ENCODE measurements around the gene WIPF3. TPM values are rescaled to one million over a fixed set of nuclear protein-coding genes. Genes with fewer than 3 reads are reported as not detected.

WIPF3 gene
- total and polyA plus RNA-seq, 2 of the 4 experiments (the other 2 are of a cell fraction), result not detected

GRCh38 chr7:29797112-29797944 is 9.0 kb upstream of the WIPF3 start (continued):
- TF ChIP-seq MXI1 (IDR thresholded peaks at IDR 0.05; ENCODE audit: borderline replicate concordance, low read depth, low read length), result no peak
- TF ChIP-seq, protein P1, sequence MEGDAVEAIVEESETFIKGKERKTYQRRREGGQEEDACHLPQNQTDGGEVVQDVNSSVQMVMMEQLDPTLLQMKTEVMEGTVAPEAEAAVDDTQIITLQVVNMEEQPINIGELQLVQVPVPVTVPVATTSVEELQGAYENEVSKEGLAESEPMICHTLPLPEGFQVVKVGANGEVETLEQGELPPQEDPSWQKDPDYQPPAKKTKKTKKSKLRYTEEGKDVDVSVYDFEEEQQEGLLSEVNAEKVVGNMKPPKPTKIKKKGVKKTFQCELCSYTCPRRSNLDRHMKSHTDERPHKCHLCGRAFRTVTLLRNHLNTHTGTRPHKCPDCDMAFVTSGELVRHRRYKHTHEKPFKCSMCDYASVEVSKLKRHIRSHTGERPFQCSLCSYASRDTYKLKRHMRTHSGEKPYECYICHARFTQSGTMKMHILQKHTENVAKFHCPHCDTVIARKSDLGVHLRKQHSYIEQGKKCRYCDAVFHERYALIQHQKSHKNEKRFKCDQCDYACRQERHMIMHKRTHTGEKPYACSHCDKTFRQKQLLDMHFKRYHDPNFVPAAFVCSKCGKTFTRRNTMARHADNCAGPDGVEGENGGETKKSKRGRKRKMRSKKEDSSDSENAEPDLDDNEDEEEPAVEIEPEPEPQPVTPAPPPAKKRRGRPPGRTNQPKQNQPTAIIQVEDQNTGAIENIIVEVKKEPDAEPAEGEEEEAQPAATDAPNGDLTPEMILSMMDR (conservative IDR thresholded peaks at IDR 0.05; ENCODE audit: low read depth, low read length), result no peak

DNA sequence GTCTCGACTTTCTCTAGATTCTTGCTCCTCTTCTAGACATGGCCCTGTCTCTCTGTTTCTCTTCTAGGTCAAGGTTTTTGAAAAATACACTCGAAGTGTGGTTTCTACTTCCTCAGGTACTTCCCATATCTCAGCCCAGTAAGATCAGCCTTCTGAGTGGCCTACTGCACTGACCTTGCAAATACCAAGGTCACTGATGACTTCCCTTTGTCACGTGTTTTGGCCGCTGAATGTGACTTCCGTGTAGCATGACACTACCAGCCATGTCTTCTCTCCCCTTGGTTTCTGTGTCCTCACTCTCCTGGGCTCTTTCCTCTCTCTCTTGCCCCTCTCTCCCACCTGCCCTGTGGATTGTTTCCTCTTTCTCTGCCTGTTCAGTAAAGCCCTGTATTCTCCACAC is 7.9 kb upstream of the WIPF3 start:
- 44% methylated on average over 4 of the region's 5 CpGs; no CpG with 5 or more reads in 1 of the 2 experiments for WGBS, 2 experiments (ENCODE audit: extremely low coverage in 2 of 2, insufficient read length in 1 of 2)
- no peak for ATAC-seq (ENCODE audit: low read depth)
- Histone ChIP-seq H3K9me3 (ENCODE audit: control insufficient read depth, insufficient read depth, low read length) (no peaks in the 10 kb centered on the region), H3K56ac (ENCODE audit: extremely low read depth, insufficient read depth, low read length) (no peak overlapping the region), H2BK15ac (ENCODE audit: low read depth, low read length) (no peak overlapping the region), H2AK5ac (ENCODE audit: low read depth, low read length) (no peak overlapping the region), H3K9ac (ENCODE audit: low read depth, low read length) (no peak overlapping the region), H2BK5ac (ENCODE audit: low read depth, low read length, poor library complexity, severe bottlenecking) (no peak overlapping the region), H3K36me3 (ENCODE audit: control insufficient read depth, insufficient read depth, low read length) (no peaks in the 10 kb centered on the region), H4K8ac (ENCODE audit: low read depth in 2 of 2, low read length in 2 of 2) (no peak overlapping the region), H4K20me1 (ENCODE audit: insufficient read depth, low read length) (no peaks in the 10 kb centered on the region), H3K4me3 (ENCODE audit: insufficient read depth, low read depth, low read length) (no peak overlapping the region), H3K4me2 (ENCODE audit: low read depth, low read length) (no peak overlapping the region), H2BK20ac (ENCODE audit: low read depth, low read length) (no peak overlapping the region), H3K14ac (replicated peaks; ENCODE audit: low read depth, low read length) (no peak overlapping the region), H3K9me1 (ENCODE audit: insufficient read depth, low read length) (no peaks in the 10 kb centered on the region), H3K23ac (ENCODE audit: low read depth, low read length) (no peak overlapping the region), H3K27ac (ENCODE audit: insufficient read depth, low read length) (no peak overlapping the region), H3K18ac (ENCODE audit: low read depth, low read length) (no peak overlapping the region), H2BK120ac (ENCODE audit: low read depth, low read length) (no peak overlapping the region), H3K27me3 (ENCODE audit: control insufficient read depth, insufficient read depth, low read length) (peaks cover 5% of the 10 kb centered on the region; the same call in 1 of the 2 replicates), H4K5ac (ENCODE audit: low read depth, low read length) (no peak overlapping the region), H2AK9ac (replicated peaks; ENCODE audit: low read depth, low read length, poor library complexity) (no peak overlapping the region), H2AFZ (replicated peaks; ENCODE audit: low read length, poor library complexity) (no peak overlapping the region), H3K4ac (ENCODE audit: low read depth, low read length) (no peak overlapping the region), H4K91ac (ENCODE audit: insufficient read depth, low read depth, low read length) (no peak overlapping the region), H3K4me1 (ENCODE audit: control insufficient read depth, insufficient read depth, low read length) (no peaks in the 10 kb centered on the region), H3K79me1 (ENCODE audit: low read depth in 1 of 2, low read length in 2 of 2) (no peaks in the 10 kb centered on the region)
- in situ Hi-C loops (cut with MboI; ENCODE audit: low sequenced_read_pairs) (no loop called here), dilution Hi-C loops (cut with HindIII; ENCODE audit: low sequenced_read_pairs, unreplicated experiment) (no loop called here), intact Hi-C loops (cut with micrococcal nuclease) (no loop called here)
- DNase-seq, result no peak
- POLR2A ChIA-PET (ENCODE audit: unreplicated experiment), result no interaction called here
- CTCF ChIA-PET, result no interaction called here
- no TSS peak for BruUV-seq (replicated peaks)
- TF ChIP-seq POLR2A (IDR thresholded peaks at IDR 0.05; ENCODE audit: low read depth, low read length) (no peak), MXI1 (IDR thresholded peaks at IDR 0.05; ENCODE audit: borderline replicate concordance, low read depth, low read length) (no peak), NFE2L2 (IDR thresholded peaks at IDR 0.05; ENCODE audit: low read depth, low read length) (no peak), RFX5 (IDR thresholded peaks at IDR 0.05; ENCODE audit: low read depth, low read length) (no peak), RAD21 (IDR thresholded peaks at IDR 0.05; ENCODE audit: low read length) (no peak), MAFK (IDR thresholded peaks at IDR 0.05; ENCODE audit: low read depth, low read length) (no peak), MAZ (IDR thresholded peaks at IDR 0.05; ENCODE audit: borderline replicate concordance, low read depth, low read length) (no peak), CEBPB (IDR thresholded peaks at IDR 0.05; ENCODE audit: low read depth, low read length) (no peak), BHLHE40 (IDR thresholded peaks at IDR 0.05; ENCODE audit: low read depth, low read length) (no peak), FOS (IDR thresholded peaks at IDR 0.05; ENCODE audit: low read depth, low read length) (no peak), SMC3 (IDR thresholded peaks at IDR 0.05; ENCODE audit: low read depth, low read length) (no peak)
- TF ChIP-seq, protein P1 (conservative IDR thresholded peaks at IDR 0.05; ENCODE audit: low read depth, low read length), result no peak

Measured in IMR-90 (cell line).